Measurements from ENCODE around the gene EBPL.

DNA sequence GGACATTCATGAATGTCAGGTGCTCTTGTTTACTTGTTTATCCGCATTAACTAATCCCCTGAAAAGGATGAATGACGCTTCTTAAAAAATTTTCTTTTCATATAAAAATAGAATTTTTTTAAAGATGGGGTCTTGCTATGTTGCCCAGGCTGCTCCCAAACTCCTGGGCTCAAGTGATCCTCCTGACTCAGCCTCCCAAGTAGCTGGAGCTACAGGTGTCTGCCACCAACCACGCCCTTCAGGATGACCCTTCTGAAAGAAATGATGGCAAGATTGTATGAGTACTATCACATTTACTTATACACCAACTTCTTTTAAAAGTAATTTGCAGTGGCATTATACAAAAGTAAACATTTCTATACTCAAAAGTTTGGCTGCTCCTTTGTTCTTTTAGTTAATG lies 6.2 kb upstream of the EBPL start:
- no peak for TF ChIP-seq CTCF (IDR thresholded peaks at IDR 0.05 in 2 of 3, conservative IDR thresholded peaks at IDR 0.05 in 1 of 3; ENCODE audit: insufficient read depth in 2 of 3, low read depth in 1 of 3, low read length in 3 of 3)
- TF ChIP-seq PML (IDR thresholded peaks at IDR 0.05; ENCODE audit: low read length), result no peak
- no peak for TF ChIP-seq ZNF174 (CRISPR knock-in tag; IDR thresholded peaks at IDR 0.05)
- no peak for TF ChIP-seq LEF1 (IDR thresholded peaks at IDR 0.05)
- TF ChIP-seq ATF7 (IDR thresholded peaks at IDR 0.05), result no peak
- no peak for TF ChIP-seq ZNF311 (CRISPR knock-in tag; IDR thresholded peaks at IDR 0.05)
- no peak for TF ChIP-seq FOXA1 (IDR thresholded peaks at IDR 0.05; ENCODE audit: borderline replicate concordance)
- TF ChIP-seq, protein P1, sequence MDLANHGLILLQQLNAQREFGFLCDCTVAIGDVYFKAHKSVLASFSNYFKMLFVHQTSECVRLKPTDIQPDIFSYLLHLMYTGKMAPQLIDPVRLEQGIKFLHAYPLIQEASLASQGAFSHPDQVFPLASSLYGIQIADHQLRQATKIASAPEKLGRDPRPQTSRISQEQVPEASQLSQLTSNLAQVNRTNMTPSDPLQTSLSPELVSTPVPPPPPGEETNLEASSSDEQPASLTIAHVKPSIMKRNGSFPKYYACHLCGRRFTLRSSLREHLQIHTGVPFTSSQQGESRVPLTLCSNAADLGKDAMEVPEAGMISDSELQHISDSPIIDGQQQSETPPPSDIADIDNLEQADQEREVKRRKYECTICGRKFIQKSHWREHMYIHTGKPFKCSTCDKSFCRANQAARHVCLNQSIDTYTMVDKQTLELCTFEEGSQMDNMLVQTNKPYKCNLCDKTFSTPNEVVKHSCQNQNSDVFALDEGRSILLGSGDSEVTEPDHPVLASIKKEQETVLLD (IDR thresholded peaks at IDR 0.05), result no peak
- TF ChIP-seq TRIM24 (IDR thresholded peaks at IDR 0.05), result no peak
- TF ChIP-seq, protein P2, sequence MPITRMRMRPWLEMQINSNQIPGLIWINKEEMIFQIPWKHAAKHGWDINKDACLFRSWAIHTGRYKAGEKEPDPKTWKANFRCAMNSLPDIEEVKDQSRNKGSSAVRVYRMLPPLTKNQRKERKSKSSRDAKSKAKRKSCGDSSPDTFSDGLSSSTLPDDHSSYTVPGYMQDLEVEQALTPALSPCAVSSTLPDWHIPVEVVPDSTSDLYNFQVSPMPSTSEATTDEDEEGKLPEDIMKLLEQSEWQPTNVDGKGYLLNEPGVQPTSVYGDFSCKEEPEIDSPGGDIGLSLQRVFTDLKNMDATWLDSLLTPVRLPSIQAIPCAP (CRISPR knock-in tag; IDR thresholded peaks at IDR 0.05; ENCODE audit: borderline replicate concordance), result no peak
- TF ChIP-seq RFX1 (IDR thresholded peaks at IDR 0.05), result no peak
- no peak for TF ChIP-seq ZNF644 (tag; IDR thresholded peaks at IDR 0.05; ENCODE audit: low read depth)
